GM19099 (cell line): ENCODE results near the gene ZFYVE27.

Experiments used
- POLR2A ChIP-seq: IDR thresholded peaks from 3 replicates; pipeline ENCODE4 v1.6.1; 2011; ENCODE audit warnings: low read depth; ENCODE audit not compliant: insufficient read length; ENCODE audit errors: extremely low read depth

The ZFYVE27 gene

DNA sequence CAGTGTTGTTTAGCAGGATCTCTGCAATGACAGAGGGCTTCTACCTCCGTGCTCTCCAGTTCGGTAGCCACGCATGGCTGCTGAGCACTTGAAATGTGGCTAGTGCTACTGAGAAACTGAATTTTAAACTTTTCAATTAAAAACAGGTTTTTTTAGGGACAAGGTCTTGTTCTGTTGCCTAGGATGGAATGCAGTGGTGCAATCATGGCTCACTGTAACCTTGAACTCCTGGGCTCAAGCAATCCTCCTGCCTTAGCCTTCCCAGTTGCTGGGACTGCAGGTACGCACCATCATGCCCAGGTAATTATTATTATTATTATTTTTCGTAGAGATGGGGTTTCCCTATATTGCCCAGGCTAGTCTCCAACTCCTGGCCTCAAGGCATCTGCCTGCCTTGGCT is 48.3 kb downstream of the ZFYVE27 start:
- TF ChIP-seq POLR2A = no peak

DNA sequence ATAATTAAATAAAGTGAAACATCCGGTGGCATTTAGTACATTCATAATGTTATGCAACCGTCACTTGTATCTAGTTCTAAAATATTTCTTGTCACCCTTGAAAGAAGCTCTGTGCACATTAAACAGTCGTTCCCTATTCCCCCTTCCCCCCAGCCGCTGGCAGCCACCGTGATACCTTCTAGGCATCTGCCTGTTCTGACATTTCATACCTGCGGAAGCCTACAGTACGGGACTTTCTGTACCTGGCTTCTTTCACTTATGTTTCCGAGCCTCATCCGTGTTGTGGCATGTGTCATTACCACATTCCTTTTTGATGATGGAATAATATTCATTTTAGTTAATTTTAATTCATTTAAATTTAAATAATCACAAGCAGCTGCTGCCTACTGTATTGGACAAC is 48.8 kb downstream of the ZFYVE27 start:
- TF ChIP-seq POLR2A = no peak

- no peak for TF ChIP-seq POLR2A
Measured at GRCh38 chr10:97788552-97789442, 51.9 kb downstream of the ZFYVE27 start.

DNA sequence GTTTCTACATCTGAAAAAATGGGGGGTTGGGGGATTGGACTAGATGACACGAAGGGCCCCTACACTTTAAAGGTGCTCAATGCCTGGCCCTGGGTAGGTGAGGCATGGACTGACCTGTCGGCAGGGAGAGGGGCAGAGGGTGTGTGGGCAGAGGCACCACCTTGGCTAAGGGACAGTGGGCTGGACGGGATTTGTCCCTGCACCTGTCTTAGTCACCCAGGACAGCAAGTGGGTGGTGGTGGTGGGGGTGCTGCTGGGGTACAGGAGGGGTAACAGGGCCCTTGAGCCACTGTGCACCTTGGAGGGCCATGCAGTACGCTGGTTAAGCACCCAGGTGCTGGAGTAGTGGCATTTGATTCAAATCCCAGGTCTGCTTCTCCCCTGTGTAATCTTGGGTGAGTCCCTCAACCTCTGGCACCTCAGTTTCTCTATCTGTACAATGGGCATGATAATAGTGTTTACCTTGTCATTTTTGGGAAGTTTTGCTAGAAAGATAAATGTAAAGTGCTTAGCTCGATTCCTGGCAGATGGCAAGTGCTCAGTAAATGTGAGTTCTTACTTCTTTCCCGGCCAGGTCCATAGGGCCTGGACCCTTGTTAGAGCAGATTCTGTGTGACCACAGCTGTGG is 53.0 kb downstream of the ZFYVE27 start:
- no peak for TF ChIP-seq POLR2A

- TF ChIP-seq POLR2A = no peak
Measured at GRCh38 chr10:97791824-97792721, 55.1 kb downstream of the ZFYVE27 start.

DNA sequence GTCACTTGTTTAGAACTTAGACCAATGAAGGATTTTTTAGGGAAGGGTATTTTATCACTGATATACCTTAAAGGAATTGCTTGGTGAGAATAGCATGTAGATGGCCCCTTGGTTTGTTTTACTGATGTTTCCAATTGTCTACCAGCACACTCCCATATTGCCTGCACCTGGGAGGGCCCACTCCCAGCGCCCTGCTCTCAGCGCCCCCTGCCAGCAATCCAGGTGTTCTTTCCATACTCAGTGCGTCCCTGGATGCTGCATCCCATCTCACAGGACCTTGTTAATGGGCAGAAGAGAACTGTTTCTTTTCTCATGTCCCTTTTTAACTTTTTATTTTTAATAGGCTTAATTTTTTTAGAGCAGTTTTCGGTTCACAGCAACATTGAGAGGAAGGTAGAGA is 59.0 kb downstream of the ZFYVE27 start:
- no peak for TF ChIP-seq POLR2A

- TF ChIP-seq POLR2A = no peak
Measured at GRCh38 chr10:97796651-97797050, 59.7 kb downstream of the ZFYVE27 start.

GRCh38 chr10:97798958-97799610 is 62.2 kb downstream of the ZFYVE27 start:
- no peak for TF ChIP-seq POLR2A

GRCh38 chr10:97800474-97800873 is 63.5 kb downstream of the ZFYVE27 start:
- no peak for TF ChIP-seq POLR2A

DNA sequence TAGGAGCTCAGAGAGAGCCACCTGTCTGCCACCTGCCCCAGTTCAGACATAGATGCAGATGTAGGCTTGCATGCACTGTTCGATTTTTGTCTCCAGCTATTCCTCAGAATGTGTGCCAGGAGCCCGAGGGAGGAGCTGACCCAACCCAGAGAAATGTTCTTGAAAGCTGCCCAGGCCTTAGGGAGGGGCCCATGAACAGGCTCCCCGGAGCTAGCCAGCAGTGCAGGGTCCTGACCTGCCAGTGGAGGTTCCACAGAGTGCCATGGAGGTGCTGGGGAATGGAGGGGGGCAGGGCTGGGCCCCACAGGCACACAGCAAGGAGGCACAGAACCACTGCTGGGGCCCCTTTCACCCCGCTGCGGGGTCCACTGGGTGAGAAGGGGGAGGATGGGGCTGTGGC is 64.5 kb downstream of the ZFYVE27 start:
- TF ChIP-seq POLR2A = no peak

GRCh38 chr10:97805096-97805884 is 68.4 kb downstream of the ZFYVE27 start:
- no peak for TF ChIP-seq POLR2A

DNA sequence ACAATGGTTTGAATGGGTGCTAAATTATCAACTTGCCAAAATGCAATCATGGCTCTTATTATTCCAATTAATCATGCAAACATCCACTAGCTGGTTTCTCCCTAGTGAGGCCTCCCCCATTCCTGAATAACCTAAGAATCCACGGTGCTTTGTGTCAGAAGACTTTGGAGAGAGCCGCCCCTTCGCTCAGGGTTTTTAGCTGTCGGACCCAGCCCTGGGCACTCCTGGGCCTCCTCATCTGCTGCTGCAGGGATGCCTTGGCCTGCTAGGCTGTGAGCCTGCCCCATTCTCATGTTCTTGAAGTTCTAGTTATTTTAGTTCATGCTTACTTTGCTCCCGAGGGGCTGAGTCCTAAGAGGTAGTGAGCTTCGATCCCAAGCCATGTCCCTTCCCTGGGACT is 69.0 kb downstream of the ZFYVE27 start:
- TF ChIP-seq POLR2A = no peak

GRCh38 chr10:97810446-97810845 is 73.5 kb downstream of the ZFYVE27 start:
- no peak for TF ChIP-seq POLR2A
